Pancreas (tissue), 10 donors: ENCODE measurements around the gene ZNF735. TPM values are rescaled to one million over a fixed set of nuclear protein-coding genes. Genes with fewer than 3 reads are reported as not detected.
"Not testable (repeated sequence)": the region's sequence is repeated elsewhere in the genome, so short reads cannot be mapped to it uniquely, and the experiment has no call there.

Experiments
- ATAC-seq, 4 donors: fragments of 200-7000 bp; cut with Tn5 transposase; one replicate each; pipeline versions ENCODE4 v1.8.0 to v1.9.1; 2020; ENCODE audit warnings: mild to moderate bottlenecking in 4 of 4, moderate library complexity in 4 of 4
- DNase-seq, 6 donors: peaks; one replicate each; pipeline ENCODE4 v3.0.0-alpha.2; 2020
- FAIRE-seq: peaks from 2 replicates; lab custom pipeline; 2012; peaks lifted over from hg19 to GRCh38; lab: Jason Lieb, UNC
- H3K27ac ChIP-seq, 4 donors: fragments of 200-600 bp; sonication (generic); 1 replicate in 3 of 4; 2 replicates in 1 of 4; pipeline versions ENCODE4 v1.5.0 to v1.8.0; 2020
- H3K27me3 ChIP-seq, 4 donors: fragments of 200-600 bp; one replicate each; pipeline ENCODE4 v1.8.0; 2021
- H3K36me3 ChIP-seq, 3 donors: fragments of 200-600 bp; sonication (generic) in 1 of 3; one replicate each; pipeline versions ENCODE4 v1.5.0 to v1.8.0; 2020 to 2021
- H3K4me1 ChIP-seq, 3 donors: fragments of 200-600 bp; one replicate each; pipeline ENCODE4 v1.8.0; 2021
- H3K4me3 ChIP-seq, 4 donors: fragments of 200-600 bp; sonication (generic) in 2 of 4; one replicate each; pipeline versions ENCODE4 v1.5.0 to v1.8.0; 2020 to 2021
- H3K9me3 ChIP-seq, 4 donors: fragments of 200-600 bp; one replicate each; pipeline ENCODE4 v1.8.0; 2021
- WGBS, 2 donors: extraction: QIAGEN DNeasy Blood & Tissue Kit; methylation state at CpG; one replicate each; pipeline ENCODE4 v1.1.7; 2013; 5-methylcytosine and 5-hydroxymethylcytosine counted together
- intact Hi-C, 3 donors: fragments of 100-400 bp; cut with DNase I; formaldehyde crosslinking; loops; one replicate each; pipeline versions ENCODE4 v1.11.1 to v1.14.2; 2022
- polyA plus RNA-seq, 2 donors: library from polyadenylated mRNA; stranded (reverse); fragments of 200-250 nt; gene quantifications; one replicate each; pipeline ENCODE4 v1.2.3, GENCODE V29; 2013
- total RNA-seq, 6 donors: library from RNA; stranded (reverse); fragmentation: NEBNext Ultra II Directional in 4 of 6; extraction: Animal tissue kit (Norgen Biotek cat#: 25700) in 4 of 6; gene quantifications; one replicate each; pipeline versions ENCODE4 v1.2.1 to v1.2.4, GENCODE V29; 2021 to 2023
- TF ChIP-seq, protein P1 (sequence below), 4 donors: fragments of 200-600 bp; sonication (generic) in 3 of 4; IDR thresholded peaks; one replicate each; pipeline versions ENCODE4 v1.5.0 to v1.8.0; 2021; ENCODE audit warnings: antibody characterized with exemption in 4 of 4
- donor health status: healthy with polysubstance abuse.
- donor health status: DM: no; HTN: no; CAD: no; lungs with moderate emphysema.
- donor health status: DM: no; HTN: no; CAD: no.
- donor health status: control.
- donor health status: control.
- donor health status: Bipolar disorder and iron deficiency.
- donor health status: DM: yes; HTN: yes; CAD: no.
- donor health status: DM: no; HTN: no; CAD: no.
- donor health status: DM: no; HTN: no; CAD: no.
- donor health status: DM: yes; HTN: yes; CAD: no.

Gene ZNF735
- total and polyA plus RNA-seq, 8 donors: not detected

DNA sequence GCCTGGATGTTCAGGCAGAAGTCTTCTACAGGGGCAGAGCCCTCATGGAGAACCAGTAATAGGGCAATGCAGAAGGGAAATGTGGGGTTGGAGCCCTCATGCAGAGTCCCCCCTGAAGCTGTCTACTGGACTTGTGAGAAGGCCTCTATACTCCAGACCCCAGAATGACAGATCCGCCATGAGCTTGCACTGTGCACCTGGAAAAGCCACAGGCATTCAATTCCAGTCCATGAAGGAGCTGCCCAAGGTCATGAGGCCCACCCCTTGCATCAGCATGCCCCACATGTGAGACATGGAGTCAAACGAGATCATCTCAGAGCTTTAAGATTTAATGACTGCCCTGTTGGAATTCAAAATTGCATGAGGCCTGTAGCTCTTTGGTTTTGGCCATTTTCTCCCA lies 16.4 kb downstream of the ZNF735 start:
- Histone ChIP-seq H3K4me3 (no peak overlapping the region), H3K4me1 (no peaks in the 10 kb centered on the region), H3K36me3 (no peaks in the 10 kb centered on the region), H3K9me3 (no peaks in the 10 kb centered on the region), H3K27me3 (no peaks in the 10 kb centered on the region), H3K27ac (no peak overlapping the region)
- DNase-seq (no peak), ATAC-seq (no peak), FAIRE-seq (no peak)
- WGBS, 2 donors: 22 to 26% methylated on average over 2 of the region's 2 CpGs
- TF ChIP-seq, protein P1, sequence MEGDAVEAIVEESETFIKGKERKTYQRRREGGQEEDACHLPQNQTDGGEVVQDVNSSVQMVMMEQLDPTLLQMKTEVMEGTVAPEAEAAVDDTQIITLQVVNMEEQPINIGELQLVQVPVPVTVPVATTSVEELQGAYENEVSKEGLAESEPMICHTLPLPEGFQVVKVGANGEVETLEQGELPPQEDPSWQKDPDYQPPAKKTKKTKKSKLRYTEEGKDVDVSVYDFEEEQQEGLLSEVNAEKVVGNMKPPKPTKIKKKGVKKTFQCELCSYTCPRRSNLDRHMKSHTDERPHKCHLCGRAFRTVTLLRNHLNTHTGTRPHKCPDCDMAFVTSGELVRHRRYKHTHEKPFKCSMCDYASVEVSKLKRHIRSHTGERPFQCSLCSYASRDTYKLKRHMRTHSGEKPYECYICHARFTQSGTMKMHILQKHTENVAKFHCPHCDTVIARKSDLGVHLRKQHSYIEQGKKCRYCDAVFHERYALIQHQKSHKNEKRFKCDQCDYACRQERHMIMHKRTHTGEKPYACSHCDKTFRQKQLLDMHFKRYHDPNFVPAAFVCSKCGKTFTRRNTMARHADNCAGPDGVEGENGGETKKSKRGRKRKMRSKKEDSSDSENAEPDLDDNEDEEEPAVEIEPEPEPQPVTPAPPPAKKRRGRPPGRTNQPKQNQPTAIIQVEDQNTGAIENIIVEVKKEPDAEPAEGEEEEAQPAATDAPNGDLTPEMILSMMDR (IDR thresholded peaks at IDR 0.05): no peak
- intact Hi-C loops: no loop called here

DNA sequence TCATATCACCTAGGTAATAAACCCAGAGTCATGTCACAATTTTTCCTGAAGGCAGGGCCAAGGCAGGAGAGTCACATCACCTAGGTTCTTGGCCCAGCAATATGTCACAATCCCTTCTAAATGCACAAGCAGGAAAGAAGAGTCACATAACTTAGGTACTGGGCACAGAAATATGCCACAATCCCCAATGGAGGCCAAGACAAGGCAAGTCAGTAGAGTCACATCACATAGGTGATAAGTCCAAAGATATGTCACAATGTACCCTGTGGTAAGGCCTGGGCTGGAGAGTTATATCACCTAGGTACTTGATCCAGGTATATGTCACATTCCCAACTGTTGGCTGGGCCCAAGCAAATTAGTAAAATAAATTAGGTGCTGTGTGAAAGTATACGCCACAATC lies 21.2 kb downstream of the ZNF735 start, which contains the start of gene ZNF679:
TSS of gene ZNF679 (plus strand) at position 301 of the 400 bp plus-strand sequence. CDS start 20,644 bp downstream, outside the sequence.
- ATAC-seq, H3K36me3 ChIP-seq, DNase-seq, H3K27ac ChIP-seq, H3K4me3 ChIP-seq, intact Hi-C loops, H3K4me1 ChIP-seq, H3K9me3 ChIP-seq, H3K27me3 ChIP-seq, FAIRE-seq: not testable (repeated sequence)
- WGBS, 2 donors: 72 to 78% methylated on average over 1 of the region's 1 CpG

DNA sequence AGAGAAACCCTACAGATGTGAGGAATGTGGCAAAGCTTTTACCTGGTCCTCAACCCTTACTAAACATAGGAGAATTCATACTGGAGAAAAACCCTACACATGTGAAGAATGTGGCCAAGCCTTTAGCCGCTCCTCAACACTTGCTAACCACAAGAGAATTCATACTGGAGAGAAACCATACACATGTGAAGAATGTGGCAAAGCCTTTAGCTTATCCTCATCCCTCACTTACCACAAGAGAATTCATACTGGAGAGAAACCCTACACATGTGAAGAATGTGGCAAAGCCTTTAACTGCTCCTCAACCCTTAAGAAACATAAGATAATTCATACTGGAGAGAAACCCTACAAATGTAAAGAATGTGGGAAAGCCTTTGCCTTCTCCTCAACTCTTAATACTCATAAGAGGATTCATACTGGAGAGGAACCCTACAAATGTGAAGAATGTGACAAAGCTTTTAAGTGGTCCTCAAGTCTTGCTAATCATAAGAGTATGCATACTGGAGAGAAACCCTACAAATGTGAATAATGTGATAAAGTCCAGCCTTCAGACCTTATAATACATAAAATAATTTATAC lies 59.4 kb downstream of the ZNF735 start:
- Histone ChIP-seq H3K4me3 (no peak overlapping the region), H3K27ac (no peak overlapping the region), H3K36me3 (no peaks in the 10 kb centered on the region), H3K4me1 (no peaks in the 10 kb centered on the region), H3K27me3 (no peaks in the 10 kb centered on the region), H3K9me3 (peaks cover 0 to 10% (median 0%) of the 10 kb centered on the region in 4 donors)
- ATAC-seq (no peak), FAIRE-seq (no peak), DNase-seq (no peak)
- TF ChIP-seq, protein P1 (IDR thresholded peaks at IDR 0.05): no peak
- intact Hi-C loops: no loop called here
- WGBS, 2 donors: 79 to 83% methylated on average over 1 of the region's 1 CpG

Other genes with a start within 250 kb of the ZNF735 start
- not detected for gene ZNF722, start 208.4 kb upstream of the ZNF735 start, total RNA-seq
- not detected for gene ZNF722, start 208.4 kb upstream of the ZNF735 start, polyA plus RNA-seq
- gene ZNF727, start 161.8 kb upstream of the ZNF735 start, total RNA-seq: 1 to 10 TPM; 1.4 to 5.0 (median 2.1) TPM
- under 1 TPM; 0.34 to 0.68 TPM for gene ZNF727, start 161.8 kb upstream of the ZNF735 start, polyA plus RNA-seq
- not detected for gene ZNF679, start 21.3 kb downstream of the ZNF735 start, total RNA-seq
- not detected for gene ZNF679, start 21.3 kb downstream of the ZNF735 start, polyA plus RNA-seq
- gene ZNF736, start 106.8 kb downstream of the ZNF735 start, total RNA-seq: 10 to 100 TPM in 1 of 6 donors, 1 to 10 TPM in 5; 3.3 to 16.0 (median 7.2) TPM
- 1 to 10 TPM; 3.3 to 5.5 TPM for gene ZNF736, start 106.8 kb downstream of the ZNF735 start, polyA plus RNA-seq